GM23338 (cell line): Measurements from ENCODE around the gene USP3.

Experiments used
- CTCF ChIP-seq, 2 experiments: fragments of 200-600 bp in 1 of 2; sonication (generic) in 1 of 2; conservative IDR thresholded peaks; 2 replicates each; pipeline versions ENCODE4 v1.5.1 to v1.6.1; 2016 to 2017; ENCODE audit warnings: antibody characterized with exemption in 2 of 2, low read depth in 2 of 2, mild to moderate bottlenecking in 2 of 2, moderate library complexity in 1 of 2
- NANOG ChIP-seq: IDR thresholded peaks from 2 replicates; pipeline ENCODE4 v1.6.1; 2016; ENCODE audit warnings: antibody characterized with exemption, borderline replicate concordance
- POLR2AphosphoS5 ChIP-seq: IDR thresholded peaks from 2 replicates; pipeline ENCODE4 v1.6.1; 2016; ENCODE audit warnings: antibody characterized with exemption, low read depth

GRCh38 chr15:63473749-63473998 is 30.7 kb upstream of the USP3 start:
- TF ChIP-seq CTCF (conservative IDR thresholded peaks at IDR 0.05; ENCODE audit: low read depth in 2 of 2) (no peak), POLR2AphosphoS5 (no peak), NANOG (no peak)
